SK-N-SH treated with all-trans-retinoic acid at 6 μM for 48 hours (cell line): Measurements from ENCODE around the gene ADGRG7.

Experiments
- ATAC-seq: fragments of 200-7000 bp; cut with Tn5 transposase; 3 replicates; pipeline ENCODE4 v1.9.1; 2020; ENCODE audit warnings: mild to moderate bottlenecking, moderate library complexity
- ARNTL ChIP-seq: fragments of 450-650 bp; formaldehyde crosslinking; IDR thresholded peaks from 2 replicates; pipeline ENCODE4 v1.5.0; 2020; ENCODE audit warnings: low read depth, mild to moderate bottlenecking, moderate library complexity, borderline replicate concordance
- CSDC2 ChIP-seq: fragments of 250-450 bp; sonication (Bioruptor Pico); IDR thresholded peaks from 2 replicates; pipeline ENCODE4 v1.5.0; 2020; ENCODE audit warnings: mild to moderate bottlenecking, moderate library complexity
- GLIS3 ChIP-seq: fragments of 250-450 bp; sonication (Bioruptor Pico); IDR thresholded peaks from 2 replicates; pipeline ENCODE4 v1.5.0; 2020; ENCODE audit warnings: mild to moderate bottlenecking, moderate library complexity
- ISL1 ChIP-seq: fragments of 250-450 bp; sonication (Bioruptor Pico); IDR thresholded peaks from 2 replicates; pipeline ENCODE4 v2.1.2; 2022; ENCODE audit warnings: mild to moderate bottlenecking, moderate library complexity
- OSR1 ChIP-seq: fragments of 250-450 bp; sonication (Bioruptor Pico); IDR thresholded peaks from 2 replicates; pipeline ENCODE4 v1.8.0; 2022; ENCODE audit warnings: moderate library complexity, mild to moderate bottlenecking, inconsistent platforms
- PATZ1 ChIP-seq: fragments of 250-450 bp; sonication (Bioruptor Pico); IDR thresholded peaks from 2 replicates; pipeline ENCODE4 v1.8.0; 2020; ENCODE audit warnings: mild to moderate bottlenecking, moderate library complexity, borderline replicate concordance
- POU6F1 ChIP-seq: fragments of 250-450 bp; sonication (Bioruptor Pico); IDR thresholded peaks from 2 replicates; pipeline ENCODE4 v1.8.0; 2021; ENCODE audit warnings: low read depth, mild to moderate bottlenecking, moderate library complexity, borderline replicate concordance
- PPARA ChIP-seq: fragments of 250-450 bp; sonication (Bioruptor Pico); IDR thresholded peaks from 2 replicates; pipeline ENCODE4 v1.5.0; 2020; ENCODE audit warnings: mild to moderate bottlenecking, borderline replicate concordance
- SNAI2 ChIP-seq: fragments of 250-450 bp; sonication (Bioruptor Pico); IDR thresholded peaks from 2 replicates; pipeline ENCODE4 v1.5.0; 2020; ENCODE audit warnings: mild to moderate bottlenecking, moderate library complexity
- TCF4 ChIP-seq: fragments of 250-450 bp; sonication (Bioruptor Pico); IDR thresholded peaks from 2 replicates; pipeline ENCODE4 v1.8.0; 2021; ENCODE audit warnings: mild to moderate bottlenecking, moderate library complexity, borderline replicate concordance
- TOX ChIP-seq: fragments of 250-450 bp; sonication (Bioruptor Pico); IDR thresholded peaks from 2 replicates; pipeline ENCODE4 v1.8.0; 2021; ENCODE audit warnings: mild to moderate bottlenecking, moderate library complexity, borderline replicate concordance
- ZC3H10 ChIP-seq: fragments of 250-450 bp; sonication (Bioruptor Pico); IDR thresholded peaks from 2 replicates; pipeline ENCODE4 v1.5.1; 2021; ENCODE audit warnings: mild to moderate bottlenecking, moderate library complexity
- ZFP30 ChIP-seq: fragments of 450-650 bp; formaldehyde crosslinking; IDR thresholded peaks from 2 replicates; pipeline ENCODE4 v1.5.0; 2022; ENCODE audit warnings: mild to moderate bottlenecking, moderate library complexity
- ZNF565 ChIP-seq: fragments of 450-650 bp; formaldehyde crosslinking; conservative IDR thresholded peaks from 2 replicates; pipeline ENCODE4 v1.5.0; 2020; ENCODE audit warnings: low read depth, mild to moderate bottlenecking, moderate library complexity
- ZNF70 ChIP-seq: fragments of 450-650 bp; formaldehyde crosslinking; IDR thresholded peaks from 2 replicates; pipeline ENCODE4 v1.5.0; 2020; ENCODE audit warnings: mild to moderate bottlenecking, moderate library complexity
- TF ChIP-seq, protein P1 (sequence below): fragments of 250-450 bp; sonication (Bioruptor Pico); IDR thresholded peaks from 2 replicates; pipeline ENCODE4 v1.5.1; 2020; ENCODE audit warnings: low read depth, mild to moderate bottlenecking, moderate library complexity
- TF ChIP-seq, protein P2 (sequence below): fragments of 250-450 bp; sonication (Bioruptor Pico); IDR thresholded peaks from 2 replicates; pipeline ENCODE4 v1.5.0; 2020; ENCODE audit warnings: mild to moderate bottlenecking, moderate library complexity
- TF ChIP-seq, protein P3 (sequence below): fragments of 250-450 bp; sonication (Bioruptor Pico); IDR thresholded peaks from 2 replicates; pipeline ENCODE4 v1.5.1; 2021; ENCODE audit warnings: mild to moderate bottlenecking, moderate library complexity

ADGRG7 gene

DNA sequence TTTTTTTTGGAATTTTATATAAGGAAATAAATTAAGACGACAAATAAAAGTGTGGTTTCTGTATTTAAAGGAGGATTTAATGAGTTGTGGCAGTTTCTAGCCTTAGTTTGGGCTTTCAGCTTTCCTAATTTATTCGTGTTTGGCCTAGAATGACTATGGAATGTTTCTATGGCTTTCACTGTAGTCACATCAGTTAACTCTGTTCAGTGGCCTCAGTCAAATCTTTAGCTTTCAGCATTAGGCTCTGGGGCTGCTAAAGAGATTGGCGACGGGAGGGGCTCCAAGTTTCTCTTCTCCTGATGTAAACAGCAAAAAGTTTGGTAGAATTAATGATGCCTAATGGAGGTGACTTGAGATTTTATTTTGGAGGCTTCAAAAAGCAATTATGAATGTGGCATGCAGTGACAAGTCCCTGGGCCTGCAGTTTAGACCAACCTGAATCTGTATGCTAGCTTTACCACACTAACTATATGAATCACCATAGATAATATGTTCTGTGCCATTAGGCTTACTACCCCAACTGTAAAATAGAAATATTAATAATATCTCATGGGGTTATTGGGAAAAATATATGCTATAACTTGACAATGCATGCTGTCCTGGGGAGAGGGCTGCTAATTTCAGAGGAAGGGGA is 47.1 kb upstream of the ADGRG7 start:
- peak; percentile 72 for ATAC-seq
- TF ChIP-seq ZNF565 (CRISPR knock-in tag) (no peak), ZFP30 (no peak), TCF4 (CRISPR knock-in tag) (no peak), TOX (CRISPR knock-in tag) (0 out of 2 replicates have a peak, but pooled peaks have one; percentile 15), PPARA (no peak)
- TF ChIP-seq, all 23 proteins: peak for 1

DNA sequence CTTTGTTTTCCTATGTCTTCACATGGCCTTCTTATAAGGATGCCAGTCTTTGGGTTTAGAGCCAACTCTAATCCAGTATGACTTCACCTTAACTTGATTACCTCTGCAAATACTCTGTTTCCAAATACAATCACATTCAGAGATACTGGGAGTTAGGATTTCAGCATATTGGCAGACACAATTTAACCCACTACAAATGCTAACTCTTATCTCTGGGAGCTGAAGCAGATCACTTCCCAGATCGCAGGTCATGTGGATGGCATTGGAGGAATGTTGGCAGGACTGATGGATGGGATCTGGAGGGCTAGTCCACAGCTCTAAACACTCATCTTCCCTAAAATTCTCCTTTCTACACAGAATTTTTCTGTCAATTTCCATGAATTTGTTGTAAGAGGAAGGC is 46.2 kb upstream of the ADGRG7 start:
- TF ChIP-seq ZC3H10 (CRISPR knock-in tag) (no peak), ZNF70 (CRISPR knock-in tag) (no peak), SNAI2 (CRISPR knock-in tag) (no peak), ISL1 (peak; percentile 78), ZFP30 (no peak), POU6F1 (CRISPR knock-in tag) (no peak)
- ATAC-seq: peak; percentile 70

DNA sequence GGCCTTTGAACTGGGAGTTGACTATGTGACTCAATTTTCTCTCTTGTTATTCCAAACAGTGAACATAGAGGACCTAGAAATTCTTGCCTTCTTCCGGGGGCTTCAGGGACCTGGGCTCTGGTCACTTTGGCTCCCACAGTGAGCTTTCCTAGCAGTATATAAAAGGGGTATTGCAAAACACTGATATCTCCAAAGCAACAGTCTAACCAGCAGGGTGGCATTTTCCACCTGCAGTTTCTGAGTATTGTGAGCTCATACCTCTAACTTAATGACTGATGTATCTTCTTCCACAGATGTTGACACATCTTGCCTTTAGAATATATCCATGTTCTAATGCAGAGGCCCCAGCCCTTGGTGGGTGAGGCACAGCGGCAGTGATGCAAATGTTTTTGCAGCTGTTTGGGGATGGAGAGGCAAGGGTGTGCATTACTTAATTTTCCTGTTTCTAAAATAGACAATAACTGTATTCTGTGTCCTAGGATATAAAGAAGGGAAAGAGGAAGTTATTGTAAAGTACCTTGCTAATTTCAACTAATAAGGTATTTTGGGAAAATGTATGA is 45.7 kb upstream of the ADGRG7 start:
- peak; percentile 15; the same call in 1 of the 3 replicates for ATAC-seq
- no peak for TF ChIP-seq POU6F1 (CRISPR knock-in tag)

- TF ChIP-seq ZNF565 (CRISPR knock-in tag): no peak
- no peak for TF ChIP-seq SNAI2 (CRISPR knock-in tag)
- TF ChIP-seq ARNTL (CRISPR knock-in tag): no peak
- TF ChIP-seq TCF4 (CRISPR knock-in tag): no peak
- TF ChIP-seq POU6F1 (CRISPR knock-in tag): no peak
- TF ChIP-seq, protein P1, sequence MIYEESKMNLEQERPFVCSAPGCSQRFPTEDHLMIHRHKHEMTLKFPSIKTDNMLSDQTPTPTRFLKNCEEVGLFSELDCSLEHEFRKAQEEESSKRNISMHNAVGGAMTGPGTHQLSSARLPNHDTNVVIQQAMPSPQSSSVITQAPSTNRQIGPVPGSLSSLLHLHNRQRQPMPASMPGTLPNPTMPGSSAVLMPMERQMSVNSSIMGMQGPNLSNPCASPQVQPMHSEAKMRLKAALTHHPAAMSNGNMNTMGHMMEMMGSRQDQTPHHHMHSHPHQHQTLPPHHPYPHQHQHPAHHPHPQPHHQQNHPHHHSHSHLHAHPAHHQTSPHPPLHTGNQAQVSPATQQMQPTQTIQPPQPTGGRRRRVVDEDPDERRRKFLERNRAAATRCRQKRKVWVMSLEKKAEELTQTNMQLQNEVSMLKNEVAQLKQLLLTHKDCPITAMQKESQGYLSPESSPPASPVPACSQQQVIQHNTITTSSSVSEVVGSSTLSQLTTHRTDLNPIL: no peak
- TF ChIP-seq, all 23 proteins: peak for 0
- ATAC-seq: no peak
Observed at GRCh38 chr3:100570811-100571210, 38.6 kb upstream of the ADGRG7 start.

GRCh38 chr3:100574536-100574935 is 34.9 kb upstream of the ADGRG7 start:
- ATAC-seq: no peak
- TF ChIP-seq, protein P2, sequence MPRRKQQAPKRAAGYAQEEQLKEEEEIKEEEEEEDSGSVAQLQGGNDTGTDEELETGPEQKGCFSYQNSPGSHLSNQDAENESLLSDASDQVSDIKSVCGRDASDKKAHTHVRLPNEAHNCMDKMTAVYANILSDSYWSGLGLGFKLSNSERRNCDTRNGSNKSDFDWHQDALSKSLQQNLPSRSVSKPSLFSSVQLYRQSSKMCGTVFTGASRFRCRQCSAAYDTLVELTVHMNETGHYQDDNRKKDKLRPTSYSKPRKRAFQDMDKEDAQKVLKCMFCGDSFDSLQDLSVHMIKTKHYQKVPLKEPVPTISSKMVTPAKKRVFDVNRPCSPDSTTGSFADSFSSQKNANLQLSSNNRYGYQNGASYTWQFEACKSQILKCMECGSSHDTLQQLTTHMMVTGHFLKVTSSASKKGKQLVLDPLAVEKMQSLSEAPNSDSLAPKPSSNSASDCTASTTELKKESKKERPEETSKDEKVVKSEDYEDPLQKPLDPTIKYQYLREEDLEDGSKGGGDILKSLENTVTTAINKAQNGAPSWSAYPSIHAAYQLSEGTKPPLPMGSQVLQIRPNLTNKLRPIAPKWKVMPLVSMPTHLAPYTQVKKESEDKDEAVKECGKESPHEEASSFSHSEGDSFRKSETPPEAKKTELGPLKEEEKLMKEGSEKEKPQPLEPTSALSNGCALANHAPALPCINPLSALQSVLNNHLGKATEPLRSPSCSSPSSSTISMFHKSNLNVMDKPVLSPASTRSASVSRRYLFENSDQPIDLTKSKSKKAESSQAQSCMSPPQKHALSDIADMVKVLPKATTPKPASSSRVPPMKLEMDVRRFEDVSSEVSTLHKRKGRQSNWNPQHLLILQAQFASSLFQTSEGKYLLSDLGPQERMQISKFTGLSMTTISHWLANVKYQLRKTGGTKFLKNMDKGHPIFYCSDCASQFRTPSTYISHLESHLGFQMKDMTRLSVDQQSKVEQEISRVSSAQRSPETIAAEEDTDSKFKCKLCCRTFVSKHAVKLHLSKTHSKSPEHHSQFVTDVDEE (CRISPR knock-in tag): no peak
- TF ChIP-seq SNAI2 (CRISPR knock-in tag) (no peak), ZC3H10 (CRISPR knock-in tag) (no peak), ISL1 (no peak), CSDC2 (CRISPR knock-in tag) (no peak), PATZ1 (CRISPR knock-in tag) (no peak), OSR1 (CRISPR knock-in tag) (no peak), ZNF565 (CRISPR knock-in tag) (no peak), POU6F1 (CRISPR knock-in tag) (no peak), GLIS3 (CRISPR knock-in tag) (no peak)
- TF ChIP-seq, protein P3, sequence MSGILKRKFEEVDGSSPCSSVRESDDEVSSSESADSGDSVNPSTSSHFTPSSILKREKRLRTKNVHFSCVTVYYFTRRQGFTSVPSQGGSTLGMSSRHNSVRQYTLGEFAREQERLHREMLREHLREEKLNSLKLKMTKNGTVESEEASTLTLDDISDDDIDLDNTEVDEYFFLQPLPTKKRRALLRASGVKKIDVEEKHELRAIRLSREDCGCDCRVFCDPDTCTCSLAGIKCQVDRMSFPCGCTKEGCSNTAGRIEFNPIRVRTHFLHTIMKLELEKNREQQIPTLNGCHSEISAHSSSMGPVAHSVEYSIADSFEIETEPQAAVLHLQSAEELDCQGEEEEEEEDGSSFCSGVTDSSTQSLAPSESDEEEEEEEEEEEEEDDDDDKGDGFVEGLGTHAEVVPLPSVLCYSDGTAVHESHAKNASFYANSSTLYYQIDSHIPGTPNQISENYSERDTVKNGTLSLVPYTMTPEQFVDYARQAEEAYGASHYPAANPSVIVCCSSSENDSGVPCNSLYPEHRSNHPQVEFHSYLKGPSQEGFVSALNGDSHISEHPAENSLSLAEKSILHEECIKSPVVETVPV (CRISPR knock-in tag): no peak
